ENCODE data around the gene SPATA4.
A peak's percentile ranks its signal among the peaks of the same experiment; 100 is the strongest.

The SPATA4 gene

GRCh38 chr4:176189891-176190795 lies 5.2 kb downstream of the SPATA4 start:
- DNase-seq: no peak

- DNase-seq: no peak
Observed at GRCh38 chr4:176188654-176189053, 6.7 kb downstream of the SPATA4 start.

GRCh38 chr4:176187624-176188023 lies 7.8 kb downstream of the SPATA4 start:
- DNase-seq: no peak

- DNase-seq: no peak
Observed at GRCh38 chr4:176186671-176187395, 8.6 kb downstream of the SPATA4 start.

- no peak for DNase-seq
Observed at GRCh38 chr4:176186067-176186466, 9.3 kb downstream of the SPATA4 start.

GRCh38 chr4:176185051-176185450 lies 10.3 kb downstream of the SPATA4 start:
- no peak for DNase-seq

GRCh38 chr4:176163041-176163440 lies 32.3 kb downstream of the SPATA4 start:
- DNase-seq: no peak

GRCh38 chr4:176156656-176157055 lies 38.7 kb downstream of the SPATA4 start:
- no peak for DNase-seq

- DNase-seq: no peak
Observed at GRCh38 chr4:176153124-176153523, 42.3 kb downstream of the SPATA4 start.

- DNase-seq: no peak
Observed at GRCh38 chr4:176150704-176151103, 44.7 kb downstream of the SPATA4 start.

- DNase-seq: peak; percentile 4
Observed at GRCh38 chr4:176150356-176150682, 45.1 kb downstream of the SPATA4 start.

GRCh38 chr4:176149680-176150355 lies 45.6 kb downstream of the SPATA4 start:
- DNase-seq: no peak

GRCh38 chr4:176142253-176142652 lies 53.1 kb downstream of the SPATA4 start:
- DNase-seq: no peak

GRCh38 chr4:176139518-176139917 lies 55.9 kb downstream of the SPATA4 start:
- no peak for DNase-seq

- DNase-seq: no peak
Observed at GRCh38 chr4:176137631-176138030, 57.8 kb downstream of the SPATA4 start.

GRCh38 chr4:176134670-176135069 lies 60.7 kb downstream of the SPATA4 start:
- no peak for DNase-seq
